Measurements from ENCODE around the gene GAGE12H. TPM values are rescaled to one million over a fixed set of nuclear protein-coding genes. Genes with fewer than 3 reads are reported as not detected.
"Not testable (repeated sequence)": the region's sequence is repeated elsewhere in the genome, so short reads cannot be mapped to it uniquely, and the experiment has no call there.

Gene GAGE12H, protein sequence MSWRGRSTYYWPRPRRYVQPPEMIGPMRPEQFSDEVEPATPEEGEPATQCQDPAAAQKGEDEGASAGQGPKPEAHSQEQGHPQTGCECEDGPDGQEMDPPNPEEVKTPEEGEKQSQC
- total RNA-seq (2021): not detected in 2 replicates
- long read RNA-seq: 0 reads

DNA sequence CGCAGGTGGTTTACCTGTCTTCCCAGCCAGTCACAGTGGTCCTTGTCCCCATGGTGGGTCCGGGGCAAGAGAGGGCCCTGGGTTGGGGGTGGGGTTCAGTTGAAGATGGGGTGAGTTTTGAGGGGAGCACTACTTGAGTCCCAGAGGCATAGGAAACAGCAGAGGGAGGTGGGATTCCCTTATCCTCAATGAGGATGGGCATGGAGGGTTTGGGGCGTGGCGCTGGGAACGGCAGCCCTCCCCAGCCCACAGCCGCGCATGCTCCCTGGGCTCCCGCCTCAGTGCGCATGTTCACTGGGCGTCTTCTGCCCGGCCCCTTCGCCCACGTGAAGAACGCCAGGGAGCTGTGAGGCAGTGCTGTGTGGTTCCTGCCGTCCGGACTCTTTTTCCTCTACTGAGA lies at the start of gene GAGE12H:
Gene GAGE12H (plus strand): TSS at position 301 of the 400 bp plus-strand sequence. CDS start 1,155 bp downstream, outside the sequence.
- H3K79me1 ChIP-seq (ENCODE audit: insufficient read depth, low read depth, low read length, poor library complexity, severe bottlenecking); H2BK15ac ChIP-seq (ENCODE audit: low read depth, low read length); H2AK5ac ChIP-seq (ENCODE audit: insufficient read length, low read length); H4K20me1 ChIP-seq (ENCODE audit: control insufficient read depth, insufficient read depth, insufficient read length); H3K14ac ChIP-seq (ENCODE audit: insufficient read depth, low read length); H3K79me2 ChIP-seq (ENCODE audit: insufficient read depth, low read length); H4K5ac ChIP-seq (ENCODE audit: insufficient read length, low read depth, low read length); H2BK120ac ChIP-seq (ENCODE audit: low read depth, low read length, poor library complexity, severe bottlenecking); H3K27ac Mint-ChIP-seq; H2BK12ac ChIP-seq (ENCODE audit: insufficient read length, low read depth, low read length); H2AFZ ChIP-seq (ENCODE audit: low read length); H3K4me2 ChIP-seq (ENCODE audit: insufficient read depth, insufficient read length, low read length); H2BK20ac ChIP-seq (ENCODE audit: low read depth, low read length, poor library complexity, severe bottlenecking); H3K4me1 ChIP-seq (ENCODE audit: insufficient read depth, low read length); H4K91ac ChIP-seq (ENCODE audit: insufficient read length, low read depth, low read length); H2BK5ac ChIP-seq (ENCODE audit: insufficient read length, low read length); H3K23me2 ChIP-seq (ENCODE audit: insufficient read length, low read depth, low read length, poor library complexity, severe bottlenecking); H3K4me3 Mint-ChIP-seq; H3K23ac ChIP-seq (ENCODE audit: insufficient read length, low read depth, low read length); H3K4ac ChIP-seq (ENCODE audit: low read depth, low read length); H3K18ac ChIP-seq (ENCODE audit: insufficient read length, low read depth, low read length); H3K27ac ChIP-seq (ENCODE audit: insufficient read length, low read depth, low read length); H3T11ph ChIP-seq (ENCODE audit: low read length); H4K8ac ChIP-seq (replicated peaks; ENCODE audit: insufficient read length, low read depth, low read length); H3K27me3 Mint-ChIP-seq (ENCODE audit: low read depth); DNase-seq; H3K27me3 ChIP-seq (ENCODE audit: insufficient read depth, low read length); H3K4me1 Mint-ChIP-seq; H3K36me3 Mint-ChIP-seq (ENCODE audit: insufficient read depth in 1 of 3, low read depth in 3 of 3); H3K9ac ChIP-seq (ENCODE audit: extremely low read depth, insufficient read length, low read length); H3K56ac ChIP-seq (ENCODE audit: insufficient read length, low read depth, low read length); H3K9me3 ChIP-seq (ENCODE audit: control insufficient read depth, low read depth, low read length); H3K9me3 Mint-ChIP-seq: not testable (repeated sequence)
- no CpG with 5 or more reads among the region's 16 CpGs for WGBS (ENCODE audit: extremely low coverage, insufficient read length, low lambda C conversion rate)

DNA sequence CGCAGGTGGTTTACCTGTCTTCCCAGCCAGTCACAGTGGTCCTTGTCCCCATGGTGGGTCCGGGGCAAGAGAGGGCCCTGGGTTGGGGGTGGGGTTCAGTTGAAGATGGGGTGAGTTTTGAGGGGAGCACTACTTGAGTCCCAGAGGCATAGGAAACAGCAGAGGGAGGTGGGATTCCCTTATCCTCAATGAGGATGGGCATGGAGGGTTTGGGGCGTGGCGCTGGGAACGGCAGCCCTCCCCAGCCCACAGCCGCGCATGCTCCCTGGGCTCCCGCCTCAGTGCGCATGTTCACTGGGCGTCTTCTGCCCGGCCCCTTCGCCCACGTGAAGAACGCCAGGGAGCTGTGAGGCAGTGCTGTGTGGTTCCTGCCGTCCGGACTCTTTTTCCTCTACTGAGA lies 47.9 kb upstream of the GAGE12H start, which contains the start of gene GAGE12C:
Gene GAGE12C (plus strand): TSS at position 301 of the 400 bp plus-strand sequence. CDS start 1,155 bp downstream, outside the sequence.
- not testable (repeated sequence) for H4K20me1 ChIP-seq (ENCODE audit: control insufficient read depth, insufficient read depth, insufficient read length); H3K4me2 ChIP-seq (ENCODE audit: insufficient read depth, insufficient read length, low read length); H2BK120ac ChIP-seq (ENCODE audit: low read depth, low read length, poor library complexity, severe bottlenecking); H2AFZ ChIP-seq (ENCODE audit: low read length); H2BK5ac ChIP-seq (ENCODE audit: insufficient read length, low read length); H3K27ac Mint-ChIP-seq; H3K79me2 ChIP-seq (ENCODE audit: insufficient read depth, low read length); H3K14ac ChIP-seq (ENCODE audit: insufficient read depth, low read length); H3K36me3 Mint-ChIP-seq (ENCODE audit: insufficient read depth in 1 of 3, low read depth in 3 of 3); H3K27ac ChIP-seq (ENCODE audit: insufficient read length, low read depth, low read length); H2BK12ac ChIP-seq (ENCODE audit: insufficient read length, low read depth, low read length); H3K4me1 Mint-ChIP-seq; H3K23me2 ChIP-seq (ENCODE audit: insufficient read length, low read depth, low read length, poor library complexity, severe bottlenecking); H3K18ac ChIP-seq (ENCODE audit: insufficient read length, low read depth, low read length); H4K5ac ChIP-seq (ENCODE audit: insufficient read length, low read depth, low read length); H3K9ac ChIP-seq (ENCODE audit: extremely low read depth, insufficient read length, low read length); H3K4me1 ChIP-seq (ENCODE audit: insufficient read depth, low read length); DNase-seq; H2BK15ac ChIP-seq (ENCODE audit: low read depth, low read length); H3K4me3 Mint-ChIP-seq; H3K4ac ChIP-seq (ENCODE audit: low read depth, low read length); H3T11ph ChIP-seq (ENCODE audit: low read length); H3K27me3 ChIP-seq (ENCODE audit: insufficient read depth, low read length); H3K9me3 ChIP-seq (ENCODE audit: control insufficient read depth, low read depth, low read length); H4K91ac ChIP-seq (ENCODE audit: insufficient read length, low read depth, low read length); H2BK20ac ChIP-seq (ENCODE audit: low read depth, low read length, poor library complexity, severe bottlenecking); H3K9me3 Mint-ChIP-seq; H4K8ac ChIP-seq (replicated peaks; ENCODE audit: insufficient read length, low read depth, low read length); H3K23ac ChIP-seq (ENCODE audit: insufficient read length, low read depth, low read length); H3K27me3 Mint-ChIP-seq (ENCODE audit: low read depth); H3K56ac ChIP-seq (ENCODE audit: insufficient read length, low read depth, low read length); H2AK5ac ChIP-seq (ENCODE audit: insufficient read length, low read length); H3K79me1 ChIP-seq (ENCODE audit: insufficient read depth, low read depth, low read length, poor library complexity, severe bottlenecking)
- no CpG with 5 or more reads among the region's 16 CpGs for WGBS (ENCODE audit: extremely low coverage, insufficient read length, low lambda C conversion rate)
